Chondrocyte (in vitro differentiated cells): ENCODE results near the gene AKAP3. TPM values are rescaled to one million over a fixed set of nuclear protein-coding genes. Genes with fewer than 3 reads are reported as not detected.

ENCODE experiments used
- DNase-seq: peaks from one replicate; pipeline ENCODE4 v3.0.0; 2021; ENCODE audit warnings: mixed read lengths, low spot score
- H3K27ac Mint-ChIP-seq: one replicate; pipeline ENCODE4 v1.8.0; 2021; ENCODE audit warnings: mild to moderate bottlenecking, moderate library complexity, mixed read lengths; ENCODE audit not compliant: unreplicated experiment
- H3K27me3 Mint-ChIP-seq: 2 replicates; pipeline ENCODE4 v1.8.0; 2021; ENCODE audit warnings: low read depth, mixed read lengths
- H3K36me3 Mint-ChIP-seq: 2 replicates; pipeline ENCODE4 v1.8.0; 2021; ENCODE audit warnings: low read depth, mixed read lengths
- H3K4me1 Mint-ChIP-seq: 2 replicates; pipeline ENCODE4 v1.8.0; 2021; ENCODE audit warnings: low read depth, mild to moderate bottlenecking, mixed read lengths
- H3K4me3 Mint-ChIP-seq: one replicate; pipeline ENCODE4 v1.8.0; 2021; ENCODE audit warnings: mild to moderate bottlenecking, moderate library complexity, mixed read lengths; ENCODE audit not compliant: unreplicated experiment
- H3K9me3 Mint-ChIP-seq: 2 replicates; pipeline ENCODE4 v1.8.0; 2021; ENCODE audit warnings: low read depth, mixed read lengths
- CTCF ChIP-seq: fragments of 200-600 bp; sonication (generic); IDR thresholded peaks from 2 replicates; pipeline ENCODE4 v1.5.0; 2021; ENCODE audit warnings: antibody characterized with exemption, mild to moderate bottlenecking, moderate library complexity
- total RNA-seq: library from RNA; stranded (reverse); gene quantifications from 3 replicates; pipeline ENCODE4 v1.2.1, GENCODE V29; 2021

The AKAP3 gene
- total RNA-seq, 1 donor from 2014 or later: 0.57 TPM

GRCh38 chr12:4569261-4569660 is 79.6 kb downstream of the AKAP3 start:
- no peak for DNase-seq
- no peak for TF ChIP-seq CTCF
- Mint-ChIP-seq H3K4me3 (no peak overlapping the region), H3K27me3 (no peaks in the 10 kb centered on the region), H3K27ac (no peak overlapping the region), H3K4me1 (peaks cover 4% of the 10 kb centered on the region), H3K9me3 (no peaks in the 10 kb centered on the region), H3K36me3 (peaks cover 2% of the 10 kb centered on the region)

GRCh38 chr12:4567073-4567881 is 81.6 kb downstream of the AKAP3 start:
- Mint-ChIP-seq H3K9me3 (no peaks in the 10 kb centered on the region), H3K27me3 (no peaks in the 10 kb centered on the region), H3K4me3 (no peak overlapping the region), H3K36me3 (no peaks in the 10 kb centered on the region), H3K4me1 (peaks cover 6% of the 10 kb centered on the region), H3K27ac (no peak overlapping the region)
- no peak for TF ChIP-seq CTCF
- DNase-seq: no peak

- H3K4me3 Mint-ChIP-seq: no peak overlapping the region
- H3K27ac Mint-ChIP-seq: no peak overlapping the region
- DNase-seq: no peak
- no peaks in the 10 kb centered on the region for H3K27me3 Mint-ChIP-seq
- no peaks in the 10 kb centered on the region for H3K9me3 Mint-ChIP-seq
- H3K4me1 Mint-ChIP-seq: peaks cover 9% of the 10 kb centered on the region
- H3K36me3 Mint-ChIP-seq: no peaks in the 10 kb centered on the region
- TF ChIP-seq CTCF: no peak
Measured at GRCh38 chr12:4566474-4566873, 82.4 kb downstream of the AKAP3 start.

Other genes starting within 250 kb of the AKAP3 start
- not detected in 3 replicates for gene FGF6, start 203.2 kb downstream of the AKAP3 start, total RNA-seq
- gene RAD51AP1, start 110.2 kb downstream of the AKAP3 start, total RNA-seq: 3.8 to 8.7 TPM (median 3.8 TPM) in 3 replicates
- gene DYRK4, start 86.8 kb downstream of the AKAP3 start, total RNA-seq: 37.9 to 48.6 TPM (median 38.7 TPM) in 3 replicates
- gene NDUFA9, start 63 bp upstream of the AKAP3 start, total RNA-seq: 68.1 to 87.9 TPM (median 68.7 TPM) in 3 replicates
- gene GALNT8, start 71.3 kb upstream of the AKAP3 start, total RNA-seq: 0.51 to 1.7 TPM (median 1.4 TPM) in 3 replicates